ENCODE data around the gene LEMD2. TPM values are rescaled to one million over a fixed set of nuclear protein-coding genes. Genes with fewer than 3 reads are reported as not detected.

Gene LEMD2
- total RNA-seq, 1 experiment from 2014 or later = 43.9 TPM

- peaks cover 13% of the 10 kb centered on the region for H3K27me3 ChIP-seq (ENCODE audit: insufficient read depth, low read length)
Measured at GRCh38 chr6:33819021-33819420, 30.1 kb upstream of the LEMD2 start.

GRCh38 chr6:33818293-33818692 is 29.4 kb upstream of the LEMD2 start:
- Histone ChIP-seq H3K4me3 (replicated peaks in 1 of 2; ENCODE audit: low read depth in 1 of 2, low read length in 2 of 2) (no peak overlapping the region), H4K20me1 (ENCODE audit: insufficient read depth) (no peaks in the 10 kb centered on the region), H3K79me2 (ENCODE audit: insufficient read depth, low read length) (no peaks in the 10 kb centered on the region), H3K4me2 (ENCODE audit: low read length) (no peak overlapping the region), H3K9ac (ENCODE audit: low read length) (no peak overlapping the region), H2AFZ (ENCODE audit: low read depth, low read length, poor library complexity, severe bottlenecking) (no peak overlapping the region), H3K27ac (ENCODE audit: low read depth, low read length) (no peak overlapping the region), H3K27me3 (ENCODE audit: insufficient read depth, low read length) (peaks cover 13% of the 10 kb centered on the region), H3K36me3 (ENCODE audit: control insufficient read depth in 1 of 2, insufficient read depth in 2 of 2, low read length in 2 of 2) (no peaks in the 10 kb centered on the region), H3K9me3 (ENCODE audit: control insufficient read depth in 1 of 2, insufficient read depth in 1 of 2, low read depth in 1 of 2, low read length in 2 of 2) (no peaks in the 10 kb centered on the region), H3K9me2 (ENCODE audit: insufficient read depth) (no peaks in the 10 kb centered on the region), H3K4me1 (ENCODE audit: control insufficient read depth in 1 of 2, insufficient read depth in 2 of 2, low read length in 2 of 2) (peaks cover 0 to 10% of the 10 kb centered on the region in 2 experiments; a peak in 3 of 4 replicates)
- no peak for ATAC-seq
- BruUV-seq (replicated peaks) = no TSS peak
- intact Hi-C loops (cut with micrococcal nuclease) = no loop called here
- ChIA-PET POLR2A (no interaction called here), RAD21 (ENCODE audit: low non-redundant PET in 1 of 2, low total read pairs in 2 of 2, uncharacterized antibody in 2 of 2, unreplicated experiment in 2 of 2) (no interaction called here), CTCF (no interaction called here)
- DNase-seq (ENCODE audit: low read depth, low spot score) = no peak
- TF ChIP-seq ZNF274 (IDR thresholded peaks at IDR 0.05; ENCODE audit: low read depth, low read length) (no peak), SRF (IDR thresholded peaks at IDR 0.05; ENCODE audit: low read depth) (no peak), EGR1 (IDR thresholded peaks at IDR 0.05; ENCODE audit: low read depth) (no peak), CBX3 (IDR thresholded peaks at IDR 0.05; ENCODE audit: low read depth) (no peak), ATF3 (IDR thresholded peaks at IDR 0.05) (no peak), CTCF (IDR thresholded peaks at IDR 0.05 in 2 of 3, conservative IDR thresholded peaks at IDR 0.05 in 1 of 3; ENCODE audit: borderline replicate concordance in 1 of 3, insufficient read depth in 1 of 3, low read depth in 2 of 3, low read length in 2 of 3) (no peak), ELF1 (IDR thresholded peaks at IDR 0.05; ENCODE audit: borderline replicate concordance, low read depth) (no peak), POLR2A (IDR thresholded peaks at IDR 0.05; ENCODE audit: borderline replicate concordance, extremely low read depth, insufficient read depth, insufficient read length) (no peak), REST (IDR thresholded peaks at IDR 0.05; ENCODE audit: low read depth) (no peak)

More at GRCh38 chr6:33819021-33819420, 30.1 kb upstream of the LEMD2 start:
- no peak for DNase-seq (ENCODE audit: low read depth, low spot score)
- ChIA-PET RAD21 (ENCODE audit: low non-redundant PET in 1 of 2, low total read pairs in 2 of 2, uncharacterized antibody in 2 of 2, unreplicated experiment in 2 of 2) (no interaction called here), POLR2A (no interaction called here), CTCF (no interaction called here)
- Histone ChIP-seq H3K4me2 (ENCODE audit: low read length) (no peak overlapping the region), H3K4me1 (ENCODE audit: control insufficient read depth in 1 of 2, insufficient read depth in 2 of 2, low read length in 2 of 2) (peaks cover 0 to 14% of the 10 kb centered on the region in 2 experiments; a peak in 3 of 4 replicates), H4K20me1 (ENCODE audit: insufficient read depth) (no peaks in the 10 kb centered on the region), H3K4me3 (replicated peaks in 1 of 2; ENCODE audit: low read depth in 1 of 2, low read length in 2 of 2) (no peak overlapping the region), H3K27ac (ENCODE audit: low read depth, low read length) (no peak overlapping the region), H3K79me2 (ENCODE audit: insufficient read depth, low read length) (no peaks in the 10 kb centered on the region), H3K9me2 (ENCODE audit: insufficient read depth) (no peaks in the 10 kb centered on the region), H3K9me3 (ENCODE audit: control insufficient read depth in 1 of 2, insufficient read depth in 1 of 2, low read depth in 1 of 2, low read length in 2 of 2) (no peaks in the 10 kb centered on the region), H3K9ac (ENCODE audit: low read length) (no peak overlapping the region), H3K36me3 (ENCODE audit: control insufficient read depth in 1 of 2, insufficient read depth in 2 of 2, low read length in 2 of 2) (no peaks in the 10 kb centered on the region), H2AFZ (ENCODE audit: low read depth, low read length, poor library complexity, severe bottlenecking) (no peak overlapping the region)
- TF ChIP-seq ELF1 (IDR thresholded peaks at IDR 0.05; ENCODE audit: borderline replicate concordance, low read depth) = no peak
- TF ChIP-seq ZNF274 (IDR thresholded peaks at IDR 0.05; ENCODE audit: low read depth, low read length) = no peak
- no peak for TF ChIP-seq SIN3A (IDR thresholded peaks at IDR 0.05; ENCODE audit: low read depth)
- TF ChIP-seq EGR1 (IDR thresholded peaks at IDR 0.05; ENCODE audit: low read depth) = no peak
- no peak for TF ChIP-seq ATF3 (IDR thresholded peaks at IDR 0.05)
- no TSS peak for BruUV-seq (replicated peaks)
- intact Hi-C loops (cut with micrococcal nuclease) = no loop called here
- no peak for ATAC-seq
